ENCODE results near the gene HIBADH.

The HIBADH gene

DNA sequence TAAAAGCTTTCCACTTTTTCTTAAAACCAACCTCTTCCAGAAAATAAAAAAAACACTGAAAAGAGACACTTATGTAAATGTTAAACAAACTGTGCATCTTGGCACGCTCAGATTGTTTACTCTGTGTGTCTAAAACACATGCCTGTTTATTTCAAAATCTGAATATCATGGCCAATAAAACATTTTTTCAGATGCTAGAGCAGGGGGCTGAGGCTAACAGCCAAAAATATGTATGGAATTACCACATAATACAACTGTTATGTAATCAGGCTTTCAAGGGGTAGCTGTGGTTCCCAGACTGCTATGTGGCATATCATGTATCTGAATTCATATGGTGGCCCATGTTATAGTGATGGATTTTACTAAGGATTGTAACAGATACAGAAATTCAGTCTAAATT, 130.4 kb downstream of the HIBADH start:
- POLR2A ChIA-PET: no interaction called here
- CTCF ChIA-PET: no interaction called here
- no peak overlapping the region for H3K4me3 ChIP-seq (ENCODE audit: low read depth, low read length)
- no peak for DNase-seq (ENCODE audit: low read depth, low spot score)
- TF ChIP-seq, protein P1, sequence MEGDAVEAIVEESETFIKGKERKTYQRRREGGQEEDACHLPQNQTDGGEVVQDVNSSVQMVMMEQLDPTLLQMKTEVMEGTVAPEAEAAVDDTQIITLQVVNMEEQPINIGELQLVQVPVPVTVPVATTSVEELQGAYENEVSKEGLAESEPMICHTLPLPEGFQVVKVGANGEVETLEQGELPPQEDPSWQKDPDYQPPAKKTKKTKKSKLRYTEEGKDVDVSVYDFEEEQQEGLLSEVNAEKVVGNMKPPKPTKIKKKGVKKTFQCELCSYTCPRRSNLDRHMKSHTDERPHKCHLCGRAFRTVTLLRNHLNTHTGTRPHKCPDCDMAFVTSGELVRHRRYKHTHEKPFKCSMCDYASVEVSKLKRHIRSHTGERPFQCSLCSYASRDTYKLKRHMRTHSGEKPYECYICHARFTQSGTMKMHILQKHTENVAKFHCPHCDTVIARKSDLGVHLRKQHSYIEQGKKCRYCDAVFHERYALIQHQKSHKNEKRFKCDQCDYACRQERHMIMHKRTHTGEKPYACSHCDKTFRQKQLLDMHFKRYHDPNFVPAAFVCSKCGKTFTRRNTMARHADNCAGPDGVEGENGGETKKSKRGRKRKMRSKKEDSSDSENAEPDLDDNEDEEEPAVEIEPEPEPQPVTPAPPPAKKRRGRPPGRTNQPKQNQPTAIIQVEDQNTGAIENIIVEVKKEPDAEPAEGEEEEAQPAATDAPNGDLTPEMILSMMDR (IDR thresholded peaks at IDR 0.05; ENCODE audit: insufficient read depth, low read length, missing control alignments): no peak

- POLR2A ChIA-PET: interaction anchor here (0.6 kb wide), 1 partner anchor 140 kb away, joined by 3 read pairs; no protein-coding TSS in a partner anchor
- no peak for DNase-seq (ENCODE audit: low read depth, low spot score)
- TF ChIP-seq, protein P1 (IDR thresholded peaks at IDR 0.05; ENCODE audit: insufficient read depth, low read length, missing control alignments): no peak
- CTCF ChIA-PET: no interaction called here
- H3K4me3 ChIP-seq (ENCODE audit: low read depth, low read length): no peak overlapping the region
These were observed 135.4 kb downstream of the HIBADH start for GRCh38 chr7:27527348-27527714.

GRCh38 chr7:27526611-27527347, 135.9 kb downstream of the HIBADH start:
- ChIA-PET CTCF (no interaction called here), POLR2A (no interaction called here)
- TF ChIP-seq, protein P1 (IDR thresholded peaks at IDR 0.05; ENCODE audit: insufficient read depth, low read length, missing control alignments): no peak
- DNase-seq (ENCODE audit: low read depth, low spot score): no peak
- H3K4me3 ChIP-seq (ENCODE audit: low read depth, low read length): no peak overlapping the region

- DNase-seq (ENCODE audit: low read depth, low spot score): no peak
- H3K4me3 ChIP-seq (ENCODE audit: low read depth, low read length): no peak overlapping the region
- TF ChIP-seq, protein P1 (IDR thresholded peaks at IDR 0.05; ENCODE audit: insufficient read depth, low read length, missing control alignments): no peak
- ChIA-PET POLR2A (no interaction called here), CTCF (no interaction called here)
These were observed 136.6 kb downstream of the HIBADH start for GRCh38 chr7:27526131-27526530.

DNA sequence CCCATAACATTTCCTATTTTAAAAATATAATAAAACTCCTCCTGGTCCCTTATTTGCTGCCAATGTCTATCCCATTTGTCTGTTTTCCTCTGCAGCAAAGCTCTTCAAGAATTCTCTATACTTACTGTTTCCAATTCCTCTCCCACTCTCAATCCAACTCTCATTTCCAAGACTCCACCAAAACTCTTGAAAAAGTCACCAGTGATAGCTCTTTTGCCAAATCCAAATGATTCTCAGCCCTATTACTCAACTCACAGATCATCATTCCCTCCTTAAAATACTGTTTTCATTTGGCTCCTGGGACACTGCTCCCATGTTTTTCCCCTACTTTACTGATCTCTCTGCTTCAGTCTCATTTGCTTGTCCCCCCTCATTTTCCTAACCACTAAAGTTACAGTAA, 139.4 kb downstream of the HIBADH start:
- ChIA-PET POLR2A (no interaction called here), CTCF (no interaction called here)
- DNase-seq (ENCODE audit: low read depth, low spot score): no peak
- TF ChIP-seq, protein P1 (IDR thresholded peaks at IDR 0.05; ENCODE audit: insufficient read depth, low read length, missing control alignments): no peak
- H3K4me3 ChIP-seq (ENCODE audit: low read depth, low read length): no peak overlapping the region

DNA sequence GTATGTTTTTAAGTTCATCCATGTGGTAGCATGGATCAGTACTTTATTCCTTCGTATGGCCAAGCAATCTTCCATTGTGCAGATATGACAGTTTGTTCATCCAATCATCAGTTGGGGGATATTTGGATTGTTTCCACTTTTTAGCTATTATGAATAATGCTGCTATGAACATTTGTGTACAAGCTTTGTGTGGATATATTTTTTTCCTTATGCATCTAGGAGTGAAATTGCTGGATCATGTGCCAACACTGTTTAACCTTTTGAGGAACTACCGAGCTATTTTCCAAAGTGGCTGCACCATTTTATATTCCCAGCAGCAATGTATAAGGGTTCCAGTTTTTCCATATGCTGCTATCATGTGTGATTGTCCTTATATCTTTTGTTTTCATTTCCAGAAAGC, 140.1 kb downstream of the HIBADH start:
- POLR2A ChIA-PET: no interaction called here
- TF ChIP-seq, protein P1 (IDR thresholded peaks at IDR 0.05; ENCODE audit: insufficient read depth, low read length, missing control alignments): no peak
- no peak overlapping the region for H3K4me3 ChIP-seq (ENCODE audit: low read depth, low read length)
- DNase-seq (ENCODE audit: low read depth, low spot score): no peak
- CTCF ChIA-PET: no interaction called here
